ENCODE data around the gene SCAF8. TPM values are rescaled to one million over a fixed set of nuclear protein-coding genes. Genes with fewer than 3 reads are reported as not detected.

The SCAF8 gene
- total and polyA plus RNA-seq, 2 of the 8 experiments (the other 6 are each of a cell fraction or from before 2014, with no cell fraction given): 20.3 to 46.3 TPM

DNA sequence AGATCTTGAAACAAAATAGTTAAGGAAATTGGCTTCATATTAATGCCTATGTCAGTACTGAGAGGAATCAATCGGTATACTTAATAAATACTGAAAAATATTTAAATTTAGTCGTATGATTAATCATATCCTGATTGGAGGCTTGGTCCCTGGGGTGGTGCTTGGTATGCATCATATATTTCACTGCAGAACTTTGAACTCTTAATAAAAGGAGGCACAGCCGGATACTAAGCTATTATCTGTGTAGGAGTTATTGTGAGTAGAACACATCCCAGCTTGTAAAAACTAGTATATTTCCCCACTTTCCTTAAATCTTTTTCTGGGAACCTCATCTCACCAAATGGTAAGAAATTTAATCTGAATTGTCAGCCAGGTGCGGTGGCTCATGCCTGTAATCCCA is 42.4 kb upstream of the SCAF8 start:
- no peak overlapping the region for H4K8ac ChIP-seq (ENCODE audit: extremely low read depth, insufficient read depth, low read length)
- no peak overlapping the region for H3K9ac ChIP-seq (replicated peaks in 1 of 4; ENCODE audit: extremely low read depth in 1 of 4, low read depth in 3 of 4, low read length in 3 of 4)
- TF ChIP-seq GTF2F1 (IDR thresholded peaks at IDR 0.05; ENCODE audit: borderline replicate concordance, low read depth, low read length) (no peak), FOSL1 (IDR thresholded peaks at IDR 0.05; ENCODE audit: insufficient read depth, low read depth, low read length) (no peak), RXRA (IDR thresholded peaks at IDR 0.05; ENCODE audit: insufficient read depth, low read depth, low read length) (no peak), JUND (IDR thresholded peaks at IDR 0.05; ENCODE audit: low read length) (no peak), BCL11A (IDR thresholded peaks at IDR 0.05; ENCODE audit: low read depth in 2 of 2, low read length in 2 of 2) (no peak), POLR2A (IDR thresholded peaks at IDR 0.05; ENCODE audit: control extremely low read depth in 1 of 2, low read depth in 2 of 2, low read length in 2 of 2) (no peak), TEAD4 (IDR thresholded peaks at IDR 0.05; ENCODE audit: low read depth, low read length) (no peak), TBP (IDR thresholded peaks at IDR 0.05; ENCODE audit: low read depth, low read length) (no peak), BRCA1 (IDR thresholded peaks at IDR 0.05; ENCODE audit: low read depth, low read length) (no peak), SIX5 (IDR thresholded peaks at IDR 0.05; ENCODE audit: low read depth, low read length) (no peak)
- TF ChIP-seq, protein P1, sequence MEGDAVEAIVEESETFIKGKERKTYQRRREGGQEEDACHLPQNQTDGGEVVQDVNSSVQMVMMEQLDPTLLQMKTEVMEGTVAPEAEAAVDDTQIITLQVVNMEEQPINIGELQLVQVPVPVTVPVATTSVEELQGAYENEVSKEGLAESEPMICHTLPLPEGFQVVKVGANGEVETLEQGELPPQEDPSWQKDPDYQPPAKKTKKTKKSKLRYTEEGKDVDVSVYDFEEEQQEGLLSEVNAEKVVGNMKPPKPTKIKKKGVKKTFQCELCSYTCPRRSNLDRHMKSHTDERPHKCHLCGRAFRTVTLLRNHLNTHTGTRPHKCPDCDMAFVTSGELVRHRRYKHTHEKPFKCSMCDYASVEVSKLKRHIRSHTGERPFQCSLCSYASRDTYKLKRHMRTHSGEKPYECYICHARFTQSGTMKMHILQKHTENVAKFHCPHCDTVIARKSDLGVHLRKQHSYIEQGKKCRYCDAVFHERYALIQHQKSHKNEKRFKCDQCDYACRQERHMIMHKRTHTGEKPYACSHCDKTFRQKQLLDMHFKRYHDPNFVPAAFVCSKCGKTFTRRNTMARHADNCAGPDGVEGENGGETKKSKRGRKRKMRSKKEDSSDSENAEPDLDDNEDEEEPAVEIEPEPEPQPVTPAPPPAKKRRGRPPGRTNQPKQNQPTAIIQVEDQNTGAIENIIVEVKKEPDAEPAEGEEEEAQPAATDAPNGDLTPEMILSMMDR (IDR thresholded peaks at IDR 0.05; ENCODE audit: control extremely low read depth in 1 of 3, insufficient read depth in 1 of 3, low read depth in 1 of 3, low read length in 3 of 3): no peak
- TF ChIP-seq, protein P2, sequence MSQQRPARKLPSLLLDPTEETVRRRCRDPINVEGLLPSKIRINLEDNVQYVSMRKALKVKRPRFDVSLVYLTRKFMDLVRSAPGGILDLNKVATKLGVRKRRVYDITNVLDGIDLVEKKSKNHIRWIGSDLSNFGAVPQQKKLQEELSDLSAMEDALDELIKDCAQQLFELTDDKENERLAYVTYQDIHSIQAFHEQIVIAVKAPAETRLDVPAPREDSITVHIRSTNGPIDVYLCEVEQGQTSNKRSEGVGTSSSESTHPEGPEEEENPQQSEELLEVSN (IDR thresholded peaks at IDR 0.05): no peak

More for the DNA sequence above, 42.4 kb upstream of the SCAF8 start:
- no peaks in the 10 kb centered on the region for H3K79me1 ChIP-seq (ENCODE audit: low read depth, low read length)
- DNase-seq (ENCODE audit: low read depth in 1 of 2, low spot score in 2 of 2) (no peak), FAIRE-seq (no peak)
- no peak overlapping the region for H4K5ac ChIP-seq (ENCODE audit: insufficient read length, low read depth, low read length)
- POLR2A ChIA-PET (ENCODE audit: partially characterized antibody): interaction anchor here (1.1 kb wide), 1 partner anchor 43 kb away, joined by 4 read pairs; no protein-coding TSS in a partner anchor
- no peak overlapping the region for H2BK5ac ChIP-seq (ENCODE audit: low read depth, low read length)
- 89% methylated on average over 4 of the region's 4 CpGs; no CpG with 5 or more reads in 1 of the 2 experiments for WGBS, 2 experiments (ENCODE audit: extremely low coverage in 1 of 2, insufficient coverage in 1 of 2, insufficient read length in 1 of 2, insufficient replicate concordance in 2 of 2, low coverage in 1 of 2, low lambda C conversion rate in 2 of 2, missing lambda C conversion rate in 1 of 2)
- no peak overlapping the region for H2AK5ac ChIP-seq (ENCODE audit: low read depth, low read length)
- no peaks in the 10 kb centered on the region for H4K20me1 ChIP-seq (replicated peaks in 1 of 2; ENCODE audit: control insufficient read depth in 1 of 2, insufficient read depth in 2 of 2, low read length in 2 of 2)
- CTCF ChIA-PET (ENCODE audit: partially characterized antibody): interaction anchor here (0.6 to 1.4 kb wide), 7 partner anchors 9 to 147 kb away, joined by 3 to 7 read pairs (median 3); no protein-coding TSS in a partner anchor
- H3K9me3 ChIP-seq (ENCODE audit: insufficient read depth in 2 of 2, low read depth in 1 of 2, low read length in 1 of 2): peaks cover 3 to 8% of the 10 kb centered on the region in 2 experiments; a peak in 2 of 4 replicates
- no peak overlapping the region for H3K56ac ChIP-seq (replicated peaks; ENCODE audit: insufficient read length, low read depth, low read length)
- no peaks in the 10 kb centered on the region for H3K36me3 ChIP-seq (ENCODE audit: control insufficient read depth in 2 of 4, insufficient read depth in 4 of 4, low read length in 3 of 4)
- H2BK120ac ChIP-seq (replicated peaks; ENCODE audit: low read depth, low read length): no peak overlapping the region
- H3K14ac ChIP-seq (ENCODE audit: insufficient read length): no peak overlapping the region
- H3K27ac ChIP-seq (ENCODE audit: low read depth, low read length): no peak overlapping the region
- no peaks in the 10 kb centered on the region for H3K79me2 ChIP-seq (ENCODE audit: control insufficient read depth in 1 of 2, insufficient read depth in 2 of 2, low read length in 2 of 2)
- H2BK15ac ChIP-seq (ENCODE audit: low read length): no peak overlapping the region
- H3K27me3 ChIP-seq (replicated peaks in 1 of 4; ENCODE audit: control insufficient read depth in 3 of 4, extremely low read depth in 1 of 4, insufficient read depth in 3 of 4, low read length in 3 of 4): no peaks in the 10 kb centered on the region
- no peak overlapping the region for H2AFZ ChIP-seq (ENCODE audit: low read length)
- H3K18ac ChIP-seq (ENCODE audit: extremely low read depth, low read length): no peak overlapping the region
- H3K4me3 ChIP-seq (ENCODE audit: extremely low read depth in 1 of 4, insufficient read depth in 2 of 4, low read depth in 3 of 4, low read length in 4 of 4): no peak overlapping the region
- no peak overlapping the region for H2BK12ac ChIP-seq (ENCODE audit: low read depth, low read length)
- H3K4me1 ChIP-seq (replicated peaks in 1 of 4; ENCODE audit: control insufficient read depth in 3 of 4, insufficient read depth in 4 of 4, low read length in 3 of 4): peaks cover 0 to 2% (median 0%) of the 10 kb centered on the region in 4 experiments; a peak in 1 of 7 replicates
- H4K91ac ChIP-seq (replicated peaks; ENCODE audit: insufficient read length, low read length): no peak overlapping the region
- H3K23ac ChIP-seq (ENCODE audit: insufficient read length): no peak overlapping the region
- H3K23me2 ChIP-seq (ENCODE audit: low read depth, low read length): no peaks in the 10 kb centered on the region
- H3K4me2 ChIP-seq (ENCODE audit: insufficient read depth in 1 of 2, low read depth in 2 of 2, low read length in 2 of 2): no peak overlapping the region
- H2BK20ac ChIP-seq (ENCODE audit: low read length): no peak overlapping the region
- H3K4ac ChIP-seq (replicated peaks; ENCODE audit: insufficient read length, low read depth, low read length): no peak overlapping the region
